GM21786 (cell line): ENCODE results near the gene WDR59.
A peak's percentile ranks its signal among the peaks of the same experiment; 100 is the strongest.
"Not testable (repeated sequence)": the region's sequence is repeated elsewhere in the genome, so short reads cannot be mapped to it uniquely, and the experiment has no call there.

Source experiments
- ATAC-seq: cut with Tn5 transposase; IDR thresholded peaks from one replicate; pipeline ENCODE4 v1.9.1; 2021; ENCODE audit not compliant: unreplicated experiment

Gene WDR59

DNA sequence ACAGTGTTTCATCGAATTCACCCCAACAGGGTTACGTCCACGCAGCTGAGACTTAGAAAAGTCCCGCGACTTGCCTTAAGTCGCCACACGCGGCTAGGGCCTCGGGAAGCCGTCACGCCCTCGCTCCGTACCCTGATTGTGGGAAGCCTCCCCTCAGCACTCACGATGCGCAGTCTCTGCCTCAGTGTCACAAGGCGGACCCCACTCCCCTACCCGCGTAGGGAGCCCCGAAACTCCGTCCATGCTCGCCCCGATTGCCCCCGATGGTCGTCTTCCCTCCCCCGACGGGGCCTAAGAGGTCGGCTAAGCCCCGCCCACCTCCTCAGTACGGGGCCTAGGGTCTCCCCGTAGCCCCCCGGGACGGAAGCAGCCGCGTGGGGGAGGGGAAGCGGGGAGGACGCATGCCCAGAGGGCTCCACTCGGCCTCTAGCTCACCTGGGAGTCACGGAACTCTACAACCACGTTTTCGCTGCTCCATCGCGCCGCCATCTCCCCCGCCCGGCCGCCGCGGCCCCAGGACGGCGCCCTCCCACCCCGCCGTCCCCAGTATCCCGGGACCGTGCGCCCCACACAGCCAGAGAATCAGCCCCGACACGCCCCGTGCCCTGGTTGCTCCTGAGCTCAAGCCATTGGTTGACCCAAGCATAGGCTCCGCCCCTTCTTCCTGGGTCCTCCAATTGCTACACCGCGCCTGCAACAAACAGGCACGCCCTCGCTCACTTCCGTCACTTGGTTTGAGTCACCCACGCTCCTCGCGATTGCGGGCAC lies at the start of gene WDR59:
Gene WDR59, minus strand, starts transcription at position 595 of the 768 bp plus-strand sequence. Its CDS starts 106 bp downstream, at position 489.
- ATAC-seq: peak; percentile 100

- no peak for ATAC-seq
Observed at GRCh38 chr16:75032655-75033054, 47.7 kb upstream of the WDR59 start.

DNA sequence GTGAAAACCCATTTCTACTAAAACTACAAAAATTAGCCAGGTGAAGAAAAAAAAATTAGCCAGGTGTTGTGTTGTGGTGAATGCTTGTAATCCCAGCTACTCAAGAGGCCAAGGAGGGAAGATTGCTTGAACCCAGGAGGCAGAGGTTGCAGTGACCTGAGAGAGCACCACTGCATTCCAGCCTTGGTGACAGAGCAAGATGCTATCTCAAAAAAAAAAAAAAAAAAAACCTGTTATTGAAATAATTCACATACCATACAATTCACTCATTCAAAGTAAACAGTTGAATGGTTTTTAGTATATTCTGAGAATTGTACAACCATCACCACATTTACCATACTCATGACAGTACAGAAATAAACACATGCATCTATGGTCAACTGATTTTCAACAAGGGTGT lies 44.9 kb upstream of the WDR59 start:
- ATAC-seq: no peak

GRCh38 chr16:75028544-75029135 lies 43.7 kb upstream of the WDR59 start:
- ATAC-seq: no peak

- ATAC-seq: no peak
Observed at GRCh38 chr16:75027520-75028300, 42.8 kb upstream of the WDR59 start.

DNA sequence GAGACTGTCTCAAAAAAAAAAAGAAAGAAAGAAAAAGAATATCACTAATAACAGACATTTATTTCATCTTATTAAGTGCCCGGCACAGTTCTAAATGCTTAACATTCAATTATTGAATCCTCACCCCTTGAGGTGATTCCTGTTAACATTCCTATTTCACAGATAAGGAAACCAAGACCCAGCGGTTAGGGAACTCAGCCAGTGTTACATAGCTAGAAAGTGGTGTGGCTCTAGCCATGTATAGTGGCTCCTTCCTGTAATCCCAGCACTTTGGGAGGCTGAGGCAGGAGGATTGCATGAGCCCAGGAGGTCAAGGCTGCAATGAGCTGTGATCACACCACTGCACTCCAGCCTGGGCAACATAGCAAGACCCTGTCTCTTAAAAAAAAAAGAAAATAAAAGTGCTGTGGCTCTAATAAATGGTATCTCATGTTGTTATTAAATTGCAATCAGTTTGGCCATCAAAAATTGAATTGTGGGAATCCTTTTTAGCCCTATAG lies 42.0 kb upstream of the WDR59 start:
- no peak for ATAC-seq

GRCh38 chr16:75026239-75026891 lies 41.4 kb upstream of the WDR59 start:
- not testable (repeated sequence) for ATAC-seq

GRCh38 chr16:75025761-75026160 lies 40.8 kb upstream of the WDR59 start:
- no peak for ATAC-seq

DNA sequence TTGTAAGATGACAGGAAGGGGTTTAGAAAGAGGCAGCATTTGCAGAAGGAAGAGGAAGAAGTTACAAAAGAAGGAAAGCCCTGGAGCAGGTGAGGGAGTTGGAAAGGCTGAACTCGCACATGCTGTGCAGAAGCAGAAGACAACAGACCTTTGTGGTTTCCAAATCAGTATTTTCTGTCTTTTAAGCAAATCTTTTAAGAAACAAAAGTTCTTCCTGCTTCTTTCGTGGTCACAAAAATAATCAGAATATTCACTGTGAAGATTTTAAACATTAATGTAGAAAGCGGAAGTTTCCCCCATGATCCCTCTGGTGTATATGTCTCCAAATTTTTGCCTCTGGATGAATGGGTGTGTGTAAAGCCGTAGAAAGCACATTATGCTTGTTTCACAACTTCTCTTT lies 39.7 kb upstream of the WDR59 start:
- peak; percentile 52 for ATAC-seq

GRCh38 chr16:75024182-75024581 lies 39.3 kb upstream of the WDR59 start:
- peak; percentile 17 for ATAC-seq

- ATAC-seq: no peak
Observed at GRCh38 chr16:75023009-75023408, 38.1 kb upstream of the WDR59 start.

GRCh38 chr16:75022567-75022966 lies 37.6 kb upstream of the WDR59 start:
- ATAC-seq: no peak

DNA sequence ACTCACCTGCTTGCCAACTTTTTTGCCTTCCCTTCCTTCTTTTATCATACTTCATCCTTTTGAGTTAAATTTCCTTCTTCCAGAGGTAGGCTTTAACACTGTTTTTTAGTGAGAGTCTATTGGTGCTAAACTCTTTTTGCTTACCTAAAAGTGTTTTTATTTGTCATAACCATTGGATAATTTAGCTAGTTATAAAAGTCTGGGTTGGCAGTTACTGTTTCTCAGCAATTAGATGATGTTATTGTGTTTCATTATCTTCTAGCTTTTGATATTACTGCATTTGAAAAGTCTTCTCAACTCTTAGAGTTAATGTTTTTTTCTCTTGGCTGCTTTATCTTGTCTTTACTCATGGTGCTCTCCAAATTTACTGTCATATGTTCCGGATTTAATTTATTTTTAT lies 36.5 kb upstream of the WDR59 start:
- no peak for ATAC-seq

DNA sequence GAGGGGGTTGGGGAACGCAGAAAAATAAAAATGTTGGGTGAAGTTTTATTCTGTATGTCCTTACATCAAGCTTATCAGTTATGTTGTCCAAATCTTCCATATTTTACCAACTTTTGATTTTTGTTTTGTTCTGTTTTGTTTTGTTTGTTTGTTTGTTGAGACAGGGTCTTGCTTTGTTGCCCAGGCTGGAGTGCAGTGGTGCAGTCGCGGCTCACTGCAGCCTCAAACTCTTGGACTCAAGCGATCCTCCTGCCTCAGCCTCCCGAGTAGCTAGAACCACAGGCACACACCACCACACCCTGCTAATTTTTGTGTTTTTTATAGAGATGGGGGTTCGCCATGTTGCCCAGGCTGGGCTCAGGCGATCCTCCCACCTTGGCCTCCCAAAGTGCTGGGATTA lies 34.7 kb upstream of the WDR59 start:
- ATAC-seq: no peak

GRCh38 chr16:75019007-75019406 lies 34.1 kb upstream of the WDR59 start:
- no peak for ATAC-seq

DNA sequence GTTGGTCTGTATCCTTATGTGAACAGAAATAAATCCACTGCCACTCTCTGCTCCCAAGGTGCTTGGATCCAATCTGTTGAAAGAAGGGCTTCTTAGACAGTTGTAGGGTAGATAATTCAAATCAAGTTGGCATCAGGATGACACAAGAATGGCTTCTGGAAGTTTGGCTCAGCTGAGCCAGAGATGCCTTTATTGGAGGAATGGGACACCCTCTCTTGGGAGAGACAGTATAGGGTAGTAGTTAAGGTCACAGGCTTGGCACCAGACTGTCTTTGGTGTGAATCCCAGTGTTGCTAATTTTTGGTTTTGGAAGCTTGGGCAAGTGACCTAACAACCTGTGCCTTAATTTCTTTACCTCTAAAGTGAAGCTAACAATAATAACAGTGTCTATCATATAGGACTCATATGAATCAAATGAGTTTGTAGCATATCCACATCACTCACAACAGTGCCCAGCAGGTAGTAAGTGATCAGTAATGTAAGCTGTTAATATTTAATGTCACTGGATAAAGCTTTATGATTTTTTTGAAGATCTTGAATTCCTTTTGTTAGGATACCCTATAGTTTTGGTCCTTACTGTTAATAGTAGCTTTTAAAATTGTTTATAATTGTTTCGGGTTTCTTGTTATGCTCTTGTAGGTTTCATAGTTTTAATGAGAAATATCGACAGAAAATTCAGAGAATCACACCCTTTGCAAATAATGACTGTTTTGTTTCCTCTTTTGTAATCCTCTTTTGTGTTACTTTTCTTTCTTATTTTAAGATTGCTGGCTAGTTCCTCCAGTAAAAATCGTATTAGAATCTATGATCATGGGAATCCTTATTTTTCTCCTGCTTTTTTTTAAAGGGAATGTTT lies 33.0 kb upstream of the WDR59 start:
- ATAC-seq: no peak

DNA sequence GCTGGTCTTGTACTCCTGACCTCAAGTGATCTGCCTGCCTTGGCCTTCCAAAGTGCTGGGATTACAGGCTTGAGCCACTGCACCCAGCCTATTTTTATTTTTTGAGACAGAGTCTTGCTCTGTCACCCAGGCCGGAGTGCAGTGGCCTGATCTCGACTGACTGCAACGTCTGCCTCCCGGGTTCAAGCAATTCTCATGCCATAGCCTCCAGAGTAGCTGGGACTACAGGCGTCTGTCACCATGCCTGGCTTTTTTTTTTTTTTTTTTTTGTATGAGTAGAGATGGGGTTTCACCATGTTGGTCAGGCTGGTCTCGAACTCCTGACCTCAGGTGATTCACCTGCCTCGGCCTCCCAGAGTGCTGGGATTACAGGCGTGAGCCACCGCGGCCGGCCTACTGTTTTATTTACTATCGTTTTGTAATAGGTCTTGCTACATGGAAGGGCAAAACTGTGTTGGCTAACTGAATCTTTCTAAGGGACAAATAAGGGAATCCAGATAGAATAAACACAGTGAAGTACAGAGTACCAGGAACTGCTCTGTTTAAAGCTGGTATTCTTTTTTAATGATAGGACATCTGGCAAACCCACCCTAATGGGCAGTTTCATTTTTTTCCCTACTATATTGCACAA lies 31.6 kb upstream of the WDR59 start:
- not testable (repeated sequence) for ATAC-seq

DNA sequence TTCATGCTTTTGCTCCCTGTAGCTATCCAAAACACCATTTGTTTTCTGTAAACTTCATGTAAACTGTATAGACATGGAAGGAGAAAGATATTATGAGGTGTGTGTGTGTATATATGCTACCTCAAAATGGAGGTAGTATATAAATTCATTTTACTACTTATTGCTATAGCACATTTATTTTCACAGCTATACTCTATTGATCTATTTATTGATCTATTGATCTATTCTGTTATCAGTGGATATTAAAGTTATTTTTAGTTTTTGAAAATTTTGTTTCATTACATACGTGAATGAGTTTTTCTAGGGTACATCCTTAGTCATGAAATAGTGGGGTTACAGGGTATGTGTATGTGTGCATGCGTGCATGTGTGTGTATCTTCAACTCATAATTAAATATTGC lies 29.4 kb upstream of the WDR59 start:
- ATAC-seq: no peak

GRCh38 chr16:75013123-75013522 lies 28.2 kb upstream of the WDR59 start:
- ATAC-seq: not testable (repeated sequence)
